HK-2 (cell line): Measurements from ENCODE around the gene RBSN.
"Not testable (repeated sequence)": the region's sequence is repeated elsewhere in the genome, so short reads cannot be mapped to it uniquely, and the experiment has no call there.

Experiments
- DNase-seq: peaks from one replicate; pipeline ENCODE4 v3.0.0-alpha.2; 2018; ENCODE audit not compliant: unreplicated experiment

The RBSN gene

GRCh38 chr3:15098503-15099363 is at the start of gene RBSN:
TSS of gene RBSN (minus strand) at chr3:15099148. CDS start at chr3:15096120, 3,028 bp downstream.
- peak; percentile 90 for DNase-seq

GRCh38 chr3:15148614-15149013 is 49.7 kb upstream of the RBSN start:
- DNase-seq, result no peak

- DNase-seq, result not testable (repeated sequence)
Observed at GRCh38 chr3:15136885-15137284, 37.9 kb upstream of the RBSN start.

GRCh38 chr3:15134968-15135367 is 36.0 kb upstream of the RBSN start:
- not testable (repeated sequence) for DNase-seq

- not testable (repeated sequence) for DNase-seq
Observed at GRCh38 chr3:15128403-15128802, 29.5 kb upstream of the RBSN start.

GRCh38 chr3:15126975-15127374 is 28.0 kb upstream of the RBSN start:
- DNase-seq, result not testable (repeated sequence)

- no peak for DNase-seq
Observed at GRCh38 chr3:15122398-15122797, 23.4 kb upstream of the RBSN start.

GRCh38 chr3:15121936-15122335 is 23.0 kb upstream of the RBSN start:
- no peak for DNase-seq

GRCh38 chr3:15120986-15121385 is 22.0 kb upstream of the RBSN start:
- no peak for DNase-seq

GRCh38 chr3:15117011-15117410 is 18.1 kb upstream of the RBSN start:
- DNase-seq, result no peak

GRCh38 chr3:15116032-15116669 is 17.2 kb upstream of the RBSN start:
- DNase-seq, result no peak

GRCh38 chr3:15114466-15115358 is 15.8 kb upstream of the RBSN start:
- DNase-seq, result no peak

- DNase-seq, result no peak
Observed at GRCh38 chr3:15113884-15114283, 14.9 kb upstream of the RBSN start.

- no peak for DNase-seq
Observed at GRCh38 chr3:15113471-15113870, 14.5 kb upstream of the RBSN start.

- no peak for DNase-seq
Observed at GRCh38 chr3:15112011-15112410, 13.1 kb upstream of the RBSN start.

- DNase-seq, result no peak
Observed at GRCh38 chr3:15110206-15110605, 11.3 kb upstream of the RBSN start.

GRCh38 chr3:15108869-15109268 is 9.9 kb upstream of the RBSN start:
- DNase-seq, result no peak

- peak; percentile 54 for DNase-seq
Observed at GRCh38 chr3:15108082-15108545, 9.2 kb upstream of the RBSN start.

- DNase-seq, result no peak
Observed at GRCh38 chr3:15107075-15107947, 8.4 kb upstream of the RBSN start.

GRCh38 chr3:15102836-15103235 is 3.9 kb upstream of the RBSN start:
- DNase-seq, result no peak

GRCh38 chr3:15102256-15102655 is 3.3 kb upstream of the RBSN start:
- DNase-seq, result no peak
